GM12878 (cell line): Measurements from ENCODE around the gene VMP1.

ENCODE experiments used
- BHLHE40 ChIP-seq, 2 experiments: fragments of 450-650 bp in 1 of 2; IDR thresholded peaks; 2 replicates each; pipeline ENCODE4 v1.6.1; 2011 to 2017; ENCODE audit warnings: low read depth in 2 of 2, borderline replicate concordance in 1 of 2, improper control_type of control experiment in 1 of 2, low read length in 1 of 2, mild to moderate bottlenecking in 1 of 2
- CBX5 ChIP-seq: sonication (generic); IDR thresholded peaks from 2 replicates; pipeline ENCODE4 v1.6.1; 2016; ENCODE audit warnings: low read depth, moderate library complexity, mild to moderate bottlenecking, inconsistent platforms
- FOXK2 ChIP-seq: fragments of 450-650 bp; IDR thresholded peaks from 2 replicates; pipeline ENCODE4 v1.6.1; 2017; ENCODE audit warnings: mild to moderate bottlenecking, moderate library complexity
- GABPA ChIP-seq: IDR thresholded peaks from 2 replicates; pipeline ENCODE4 v1.6.1; 2014; ENCODE audit warnings: antibody characterized with exemption, low read depth, mild to moderate bottlenecking, inconsistent platforms
- KDM1A ChIP-seq: fragments of 200-600 bp; sonication (generic); IDR thresholded peaks from 2 replicates; pipeline ENCODE4 v1.6.1; 2016; ENCODE audit warnings: borderline replicate concordance
- MTA3 ChIP-seq: IDR thresholded peaks from 2 replicates; pipeline ENCODE4 v1.6.1; 2012; ENCODE audit warnings: low read length, inconsistent platforms, borderline replicate concordance
- MXI1 ChIP-seq: fragments of 150-350 bp; IDR thresholded peaks from 2 replicates; pipeline ENCODE4 v1.6.1; 2011; ENCODE audit warnings: low read depth, mild to moderate bottlenecking, inconsistent platforms, low read length, improper control_type of control experiment
- POLR2AphosphoS5 ChIP-seq: IDR thresholded peaks from 2 replicates; pipeline ENCODE4 v1.6.1; 2011; ENCODE audit warnings: mild to moderate bottlenecking, low read length, inconsistent platforms
- STAT3 ChIP-seq: IDR thresholded peaks from 2 replicates; pipeline ENCODE4 v1.6.1; 2011; ENCODE audit warnings: low read depth, low read length, improper control_type of control experiment
- TARDBP ChIP-seq: IDR thresholded peaks from 2 replicates; pipeline ENCODE4 v1.6.1; 2016; ENCODE audit warnings: borderline replicate concordance
- TF ChIP-seq, protein P1 (sequence below), 3 experiments: IDR thresholded peaks in 2 of 3; conservative IDR thresholded peaks in 1 of 3; 2 replicates each; pipeline ENCODE4 v1.5.1; 2011; ENCODE audit warnings: low read depth in 3 of 3, low read length in 3 of 3, mild to moderate bottlenecking in 3 of 3, control low read depth in 2 of 3, moderate library complexity in 2 of 3, inconsistent platforms in 1 of 3, mixed read lengths in 1 of 3; ENCODE audit not compliant: control insufficient read depth in 2 of 3, insufficient read depth in 1 of 3; ENCODE audit errors: extremely low read depth in 1 of 3
- TF ChIP-seq, protein P2 (sequence below): IDR thresholded peaks from 2 replicates; pipeline ENCODE4 v1.6.1; 2012; ENCODE audit warnings: low read depth, low read length, improper control_type of control experiment

DNA sequence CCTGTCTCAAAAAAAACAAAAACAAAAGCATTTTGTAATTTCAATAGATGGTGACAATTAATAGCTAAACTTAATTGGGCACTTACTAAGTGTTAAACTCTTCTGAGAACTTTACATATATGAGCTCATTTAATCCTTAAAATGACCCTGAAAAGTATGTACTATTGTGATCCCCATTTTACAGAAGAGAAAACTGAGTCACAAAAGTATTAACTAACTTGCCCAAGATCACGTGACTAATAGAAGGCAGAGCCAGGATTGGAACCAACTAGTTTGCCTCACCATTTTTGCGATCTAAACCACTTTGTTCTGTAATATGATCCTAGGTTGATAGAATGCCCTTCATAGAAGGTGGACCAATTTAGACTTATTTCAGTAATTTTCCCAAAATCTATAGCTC is 26.2 kb downstream of the VMP1 start:
- TF ChIP-seq KDM1A (no peak), FOXK2 (no peak), MTA3 (no peak), CBX5 (no peak), STAT3 (no peak), MXI1 (no peak), TARDBP (no peak), POLR2AphosphoS5 (no peak), BHLHE40 (IDR thresholded peaks at IDR 0.05; ENCODE audit: borderline replicate concordance in 1 of 2, low read depth in 2 of 2, low read length in 1 of 2) (no peak), GABPA (no peak)
- TF ChIP-seq, protein P1, sequence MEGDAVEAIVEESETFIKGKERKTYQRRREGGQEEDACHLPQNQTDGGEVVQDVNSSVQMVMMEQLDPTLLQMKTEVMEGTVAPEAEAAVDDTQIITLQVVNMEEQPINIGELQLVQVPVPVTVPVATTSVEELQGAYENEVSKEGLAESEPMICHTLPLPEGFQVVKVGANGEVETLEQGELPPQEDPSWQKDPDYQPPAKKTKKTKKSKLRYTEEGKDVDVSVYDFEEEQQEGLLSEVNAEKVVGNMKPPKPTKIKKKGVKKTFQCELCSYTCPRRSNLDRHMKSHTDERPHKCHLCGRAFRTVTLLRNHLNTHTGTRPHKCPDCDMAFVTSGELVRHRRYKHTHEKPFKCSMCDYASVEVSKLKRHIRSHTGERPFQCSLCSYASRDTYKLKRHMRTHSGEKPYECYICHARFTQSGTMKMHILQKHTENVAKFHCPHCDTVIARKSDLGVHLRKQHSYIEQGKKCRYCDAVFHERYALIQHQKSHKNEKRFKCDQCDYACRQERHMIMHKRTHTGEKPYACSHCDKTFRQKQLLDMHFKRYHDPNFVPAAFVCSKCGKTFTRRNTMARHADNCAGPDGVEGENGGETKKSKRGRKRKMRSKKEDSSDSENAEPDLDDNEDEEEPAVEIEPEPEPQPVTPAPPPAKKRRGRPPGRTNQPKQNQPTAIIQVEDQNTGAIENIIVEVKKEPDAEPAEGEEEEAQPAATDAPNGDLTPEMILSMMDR (IDR thresholded peaks at IDR 0.05 in 2 of 3, conservative IDR thresholded peaks at IDR 0.05 in 1 of 3; ENCODE audit: control insufficient read depth in 2 of 3, extremely low read depth in 1 of 3, insufficient read depth in 1 of 3, low read depth in 3 of 3, low read length in 3 of 3): no peak
- TF ChIP-seq, protein P2, sequence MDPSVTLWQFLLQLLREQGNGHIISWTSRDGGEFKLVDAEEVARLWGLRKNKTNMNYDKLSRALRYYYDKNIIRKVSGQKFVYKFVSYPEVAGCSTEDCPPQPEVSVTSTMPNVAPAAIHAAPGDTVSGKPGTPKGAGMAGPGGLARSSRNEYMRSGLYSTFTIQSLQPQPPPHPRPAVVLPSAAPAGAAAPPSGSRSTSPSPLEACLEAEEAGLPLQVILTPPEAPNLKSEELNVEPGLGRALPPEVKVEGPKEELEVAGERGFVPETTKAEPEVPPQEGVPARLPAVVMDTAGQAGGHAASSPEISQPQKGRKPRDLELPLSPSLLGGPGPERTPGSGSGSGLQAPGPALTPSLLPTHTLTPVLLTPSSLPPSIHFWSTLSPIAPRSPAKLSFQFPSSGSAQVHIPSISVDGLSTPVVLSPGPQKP: no peak
